Testis (tissue), 2 donors: ENCODE measurements around the gene KLHL29.

Experiments used
- POLR2A ChIP-seq: fragments of 450-650 bp; IDR thresholded peaks from one replicate; pipeline ENCODE4 v1.6.1; 2017; ENCODE audit warnings: antibody characterized with exemption, mild to moderate bottlenecking, moderate library complexity
- TF ChIP-seq, protein P1 (sequence below), 3 experiments: fragments of 450-650 bp in 2 of 3; fragments of 200-600 bp in 1 of 3; sonication (generic) in 1 of 3; IDR thresholded peaks; one replicate each; pipeline ENCODE4 v1.5.1; 2016 to 2019; ENCODE audit warnings: antibody characterized with exemption in 3 of 3, mild to moderate bottlenecking in 2 of 3, moderate library complexity in 1 of 3

GRCh38 chr2:23563151-23563550, 178.2 kb downstream of the KLHL29 start:
- TF ChIP-seq, protein P1, sequence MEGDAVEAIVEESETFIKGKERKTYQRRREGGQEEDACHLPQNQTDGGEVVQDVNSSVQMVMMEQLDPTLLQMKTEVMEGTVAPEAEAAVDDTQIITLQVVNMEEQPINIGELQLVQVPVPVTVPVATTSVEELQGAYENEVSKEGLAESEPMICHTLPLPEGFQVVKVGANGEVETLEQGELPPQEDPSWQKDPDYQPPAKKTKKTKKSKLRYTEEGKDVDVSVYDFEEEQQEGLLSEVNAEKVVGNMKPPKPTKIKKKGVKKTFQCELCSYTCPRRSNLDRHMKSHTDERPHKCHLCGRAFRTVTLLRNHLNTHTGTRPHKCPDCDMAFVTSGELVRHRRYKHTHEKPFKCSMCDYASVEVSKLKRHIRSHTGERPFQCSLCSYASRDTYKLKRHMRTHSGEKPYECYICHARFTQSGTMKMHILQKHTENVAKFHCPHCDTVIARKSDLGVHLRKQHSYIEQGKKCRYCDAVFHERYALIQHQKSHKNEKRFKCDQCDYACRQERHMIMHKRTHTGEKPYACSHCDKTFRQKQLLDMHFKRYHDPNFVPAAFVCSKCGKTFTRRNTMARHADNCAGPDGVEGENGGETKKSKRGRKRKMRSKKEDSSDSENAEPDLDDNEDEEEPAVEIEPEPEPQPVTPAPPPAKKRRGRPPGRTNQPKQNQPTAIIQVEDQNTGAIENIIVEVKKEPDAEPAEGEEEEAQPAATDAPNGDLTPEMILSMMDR (IDR thresholded peaks at IDR 0.05), result no peak
- no peak for TF ChIP-seq POLR2A
